ENCODE measurements around the gene CCDC97.
"Not testable (repeated sequence)": the region's sequence is repeated elsewhere in the genome, so short reads cannot be mapped to it uniquely, and the experiment has no call there.

The CCDC97 gene

DNA sequence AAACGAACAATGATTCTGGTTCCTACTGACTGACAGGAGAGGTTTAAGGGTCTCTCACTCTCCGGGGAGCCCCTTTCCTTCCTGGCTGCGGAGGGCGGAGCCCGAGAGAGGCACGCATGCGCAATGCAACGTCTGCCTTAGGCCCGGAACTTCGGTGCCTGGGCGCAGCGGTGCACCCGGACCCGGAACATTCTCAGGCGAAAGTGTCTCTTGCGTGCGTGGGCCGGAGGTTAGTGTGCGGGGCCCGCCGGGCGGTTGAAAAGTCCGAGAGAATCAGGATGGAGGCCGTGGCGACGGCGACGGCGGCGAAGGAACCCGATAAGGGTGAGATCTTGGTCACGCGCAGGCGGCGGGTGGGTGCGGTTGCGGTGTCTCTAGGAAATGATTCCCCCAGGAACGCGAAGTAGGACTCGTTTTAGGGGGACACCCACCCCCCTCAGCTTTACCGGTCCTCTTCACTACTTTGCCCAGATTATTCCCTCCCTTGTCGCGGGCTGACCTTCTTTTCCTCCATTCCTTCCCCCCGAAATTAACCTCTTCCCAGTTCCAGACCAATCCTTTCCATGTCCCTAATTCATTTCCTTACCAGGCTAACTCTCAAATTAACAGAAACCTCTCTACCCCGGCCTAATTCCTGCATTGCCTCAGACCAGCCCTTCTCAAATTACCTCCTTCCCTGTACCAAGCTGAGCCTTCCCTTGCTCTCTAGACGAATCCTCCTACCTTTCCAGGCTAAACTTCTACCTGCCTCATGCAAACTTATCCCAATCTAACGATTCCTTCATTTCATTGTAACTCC is at the start of gene CCDC97:
TSS of gene CCDC97 (plus strand) at position 140 of the 799 bp plus-strand sequence. CDS start at position 279, 139 bp downstream.
- no peak for DNase-seq

DNA sequence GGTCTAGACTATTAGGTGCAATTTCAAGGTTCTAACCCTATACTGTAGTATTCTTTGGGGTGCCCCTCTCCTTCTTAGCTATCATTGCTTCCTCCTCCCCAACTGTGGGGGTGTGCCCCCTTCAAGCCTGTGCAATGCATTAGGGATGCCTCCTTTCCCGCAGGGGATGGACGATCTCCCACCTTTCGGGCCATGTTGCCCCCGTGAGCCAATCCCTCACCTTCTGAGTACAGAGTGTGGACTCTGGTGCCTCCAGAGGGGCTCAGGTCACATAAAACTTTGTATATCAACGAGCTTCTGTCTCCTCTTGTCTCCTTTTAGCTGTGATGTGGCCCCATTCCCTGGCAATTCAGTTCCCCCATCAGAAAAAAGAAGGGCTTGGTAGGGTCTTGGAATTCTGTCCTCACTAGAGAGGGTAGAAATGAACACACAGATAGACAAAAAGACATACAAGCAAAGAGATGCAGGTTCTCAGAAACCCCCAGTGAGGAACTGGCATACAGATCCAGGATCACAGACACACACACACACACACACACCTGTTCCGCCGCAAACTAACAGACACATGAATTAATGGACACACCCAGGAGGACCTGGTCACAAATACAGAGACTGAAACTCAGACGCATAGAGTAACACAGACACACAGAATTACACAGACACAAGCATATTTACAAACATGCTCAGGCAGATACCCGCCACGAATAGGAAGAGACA is 48.3 kb upstream of the CCDC97 start:
- DNase-seq, result no peak

DNA sequence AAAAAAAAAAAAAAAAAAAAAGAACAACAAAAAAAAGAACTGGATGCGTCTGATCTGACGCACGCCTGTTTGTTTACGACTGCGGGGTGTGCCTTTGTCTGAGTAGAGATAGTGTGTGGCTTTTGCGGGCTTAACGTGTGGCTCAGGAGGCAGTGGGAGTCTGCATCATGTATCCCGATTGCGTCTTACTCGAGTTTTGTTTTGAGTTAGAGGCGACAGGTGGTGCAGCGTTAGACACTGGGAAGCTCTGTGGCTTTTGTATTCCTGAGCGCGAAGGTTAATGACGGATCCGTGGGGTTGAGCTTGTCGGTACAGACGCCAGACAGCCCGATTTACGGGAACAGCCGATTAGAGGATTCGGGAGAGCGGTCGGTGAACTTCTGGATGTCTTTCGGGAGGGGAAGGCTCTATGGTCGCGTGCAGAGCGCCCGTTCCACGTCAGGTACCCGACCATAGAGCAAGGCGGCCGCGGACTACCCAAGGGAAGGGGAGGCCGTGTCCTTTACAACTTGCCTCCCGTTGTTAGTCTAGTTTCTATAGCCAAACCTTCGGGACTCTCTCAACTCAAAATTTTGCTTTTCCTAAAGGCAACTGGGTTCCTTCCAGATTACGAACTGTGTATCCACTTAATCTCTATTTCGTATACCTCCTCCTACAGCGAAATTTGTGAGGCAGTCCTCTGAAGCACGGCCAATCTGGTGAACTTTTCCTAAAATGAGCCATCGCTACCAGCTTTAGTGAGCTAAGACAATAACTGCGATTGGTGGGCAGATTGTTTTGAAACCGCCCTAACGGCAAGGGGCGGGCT is 46.7 kb upstream of the CCDC97 start:
- no peak for DNase-seq

DNA sequence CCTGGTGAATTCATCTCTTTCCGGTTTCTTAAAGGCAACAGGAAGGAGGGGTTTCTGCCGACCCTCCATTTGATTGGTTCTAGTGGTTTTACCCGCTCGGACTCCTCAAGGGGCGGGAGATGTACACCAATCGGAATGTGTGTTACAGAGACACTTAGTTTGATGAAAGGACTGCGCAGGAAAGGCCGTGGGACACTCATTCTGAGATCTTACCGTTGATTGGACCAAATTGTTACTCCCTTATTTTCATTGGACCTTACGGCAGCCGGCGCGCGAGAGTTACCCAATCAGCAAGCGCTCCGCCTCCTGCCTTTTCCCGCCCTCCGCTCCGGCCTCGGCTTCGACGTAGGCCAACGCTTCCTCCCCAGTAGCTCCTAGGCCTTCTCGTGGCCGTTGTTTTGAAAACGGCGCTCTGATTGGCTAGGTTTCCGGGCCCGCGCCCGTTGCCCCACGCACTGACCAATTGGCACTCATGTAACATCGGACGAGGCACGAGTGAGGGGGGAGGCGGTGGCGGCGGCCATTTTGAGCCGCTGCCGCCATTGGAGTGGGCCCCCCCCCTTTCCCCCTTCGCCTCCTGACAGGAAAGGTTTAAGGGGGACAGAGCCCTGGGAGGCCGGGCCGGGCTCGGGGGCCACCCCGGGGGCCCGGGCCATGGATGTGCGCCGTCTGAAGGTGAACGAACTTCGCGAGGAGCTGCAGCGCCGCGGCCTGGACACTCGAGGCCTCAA is 46.0 kb upstream of the CCDC97 start, which contains the start of gene HNRNPUL1:
TSS of gene HNRNPUL1 (plus strand) at position 523 of the 731 bp plus-strand sequence. CDS start at position 655, 132 bp downstream.
- DNase-seq, result peak; percentile 97

- no peak for DNase-seq
These were observed 45.2 kb upstream of the CCDC97 start for GRCh38 chr19:41264581-41265394.

- DNase-seq, result no peak
These were observed 44.4 kb upstream of the CCDC97 start for GRCh38 chr19:41265395-41266153.

DNA sequence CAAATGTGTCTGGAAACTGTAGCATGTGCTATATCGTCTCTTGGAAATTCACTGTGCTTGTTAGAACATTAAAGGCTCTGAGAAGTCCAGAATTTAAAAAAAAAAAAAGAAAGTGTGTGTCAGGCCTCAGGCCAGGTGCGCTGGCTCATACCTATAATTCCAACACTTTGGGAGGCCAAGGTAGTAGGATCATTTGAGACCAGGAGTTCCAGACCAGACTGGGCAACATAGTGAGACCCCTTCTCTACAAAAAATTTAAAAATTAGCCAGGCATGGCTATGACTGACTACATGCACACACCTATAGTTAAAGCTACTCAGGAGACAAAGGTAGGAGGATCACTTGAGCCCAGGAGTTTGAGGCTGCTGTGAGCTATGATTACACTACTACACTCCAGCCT is 40.9 kb upstream of the CCDC97 start:
- no peak for DNase-seq

DNA sequence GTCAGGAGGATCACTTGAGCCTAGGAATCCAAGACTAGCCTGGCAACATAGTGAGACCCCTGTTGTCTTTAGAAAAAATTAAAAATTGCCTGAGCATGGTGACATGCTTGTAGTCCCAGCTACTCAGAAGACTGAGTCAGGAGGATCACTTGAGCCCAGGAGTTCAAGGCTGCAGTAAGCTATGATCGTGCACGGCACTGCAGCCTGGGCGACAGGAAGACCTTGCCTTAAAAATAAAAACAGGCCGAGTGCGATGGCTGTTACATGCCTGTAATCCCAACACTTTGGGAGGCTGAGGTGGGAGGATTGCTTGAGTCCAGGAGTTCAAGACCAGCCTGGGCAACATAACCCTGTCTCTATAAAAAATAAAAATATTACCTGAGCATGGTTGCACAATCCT is 40.4 kb upstream of the CCDC97 start:
- no peak for DNase-seq

GRCh38 chr19:41273076-41273475 is 36.9 kb upstream of the CCDC97 start:
- no peak for DNase-seq

GRCh38 chr19:41274802-41275201 is 35.2 kb upstream of the CCDC97 start:
- no peak for DNase-seq

- no peak for DNase-seq
These were observed 33.7 kb upstream of the CCDC97 start for GRCh38 chr19:41276231-41276630.

DNA sequence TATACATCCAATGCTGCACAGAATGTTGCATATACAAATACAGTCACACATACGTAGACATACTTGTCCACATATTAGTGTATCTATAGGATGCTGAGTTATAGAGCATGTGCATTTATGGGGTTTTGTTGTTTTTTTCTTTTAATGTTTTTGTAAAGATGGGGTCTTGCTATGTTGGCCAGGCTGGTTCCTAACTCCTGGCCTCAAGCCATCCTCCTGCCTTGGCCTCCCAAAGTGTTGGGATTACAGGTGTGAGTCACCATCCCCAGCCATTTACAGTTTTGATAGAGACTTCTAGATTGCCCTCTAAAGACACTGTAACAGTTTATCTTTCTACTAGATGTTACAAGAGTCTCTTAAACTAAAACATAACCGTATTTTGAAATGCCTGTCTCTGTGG is 31.5 kb upstream of the CCDC97 start:
- DNase-seq, result no peak

GRCh38 chr19:41288673-41289530 is 21.1 kb upstream of the CCDC97 start:
- no peak for DNase-seq

GRCh38 chr19:41289814-41290213 is 20.2 kb upstream of the CCDC97 start:
- DNase-seq, result not testable (repeated sequence)

- no peak for DNase-seq
These were observed 15.6 kb upstream of the CCDC97 start for GRCh38 chr19:41294393-41294792.

GRCh38 chr19:41295499-41295898 is 14.5 kb upstream of the CCDC97 start:
- DNase-seq, result no peak

- no peak for DNase-seq
These were observed 13.5 kb upstream of the CCDC97 start for GRCh38 chr19:41296433-41296871.

DNA sequence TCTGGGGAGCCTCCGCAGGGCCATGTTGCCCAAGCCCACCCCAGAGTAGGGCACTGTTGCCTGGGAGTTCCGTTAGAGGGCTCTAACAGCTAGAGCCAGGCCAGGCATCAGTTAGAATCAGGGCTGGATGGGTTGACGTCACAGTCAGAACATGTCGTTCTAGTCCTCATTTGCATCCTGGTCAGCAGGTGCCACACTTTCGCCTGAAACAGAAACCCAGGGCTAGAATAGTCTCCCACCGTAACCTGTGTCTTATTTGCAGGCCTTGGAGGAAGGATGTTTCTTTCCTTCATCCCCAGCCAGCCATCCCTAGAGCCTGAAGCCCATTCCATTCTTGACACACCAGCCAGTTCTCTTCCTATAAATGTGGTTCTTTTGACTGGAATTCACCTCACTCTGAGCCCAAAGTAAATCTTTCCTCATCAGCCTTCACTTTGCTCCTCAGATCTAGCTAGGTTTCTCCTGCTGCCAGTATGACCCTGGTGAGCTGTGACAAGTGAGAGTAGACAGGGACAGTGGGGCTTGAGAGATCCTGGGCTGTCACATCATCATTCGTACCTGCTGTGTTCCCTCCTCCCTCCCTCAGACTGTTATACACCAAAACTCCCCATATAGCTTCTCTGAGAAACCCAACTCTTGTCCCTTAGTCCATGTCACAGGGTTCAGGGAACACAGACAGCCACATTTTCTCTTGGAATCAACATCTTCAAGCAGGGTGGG is 12.2 kb upstream of the CCDC97 start:
- DNase-seq, result no peak

GRCh38 chr19:41298348-41298964 is 11.5 kb upstream of the CCDC97 start:
- DNase-seq, result no peak

Data from SIG-M5 (cell line).